MCF 10A (cell line): ENCODE data around the gene KCNG1. TPM values are rescaled to one million over a fixed set of nuclear protein-coding genes. Genes with fewer than 3 reads are reported as not detected.

Source experiments
- BruUV-seq: library from RNA; stranded (reverse); fragments of 400-500 nt; replicated peaks from 2 replicates; lab custom pipeline; 2021; lab: Mats Ljungman, UMichigan
- CTCF ChIA-PET: fragments of 300-600 bp; sonication (Branson Sonifier 250); formaldehyde crosslinking; extraction: SDS; loops from one replicate; lab custom pipeline; 2021; ENCODE audit warnings: antibody characterized with exemption, inconsistent platforms; lab: Yijun Ruan, JAX
- POLR2A ChIA-PET: fragments of 300-600, 350-650 bp; sonication (Branson Sonifier 250); formaldehyde crosslinking; extraction: SDS; loops from one replicate; lab custom pipeline; 2020; ENCODE audit warnings: antibody characterized with exemption, inconsistent platforms; lab: Yijun Ruan, JAX
- DNase-seq: peaks from one replicate; pipeline ENCODE4 v3.0.0-alpha.2; 2018; ENCODE audit not compliant: unreplicated experiment
- H3K27ac Mint-ChIP-seq: one replicate; pipeline ENCODE4 v1.8.0; 2022; ENCODE audit warnings: mild to moderate bottlenecking, low read depth, mixed read lengths; ENCODE audit not compliant: unreplicated experiment
- H3K27me3 Mint-ChIP-seq: one replicate; pipeline ENCODE4 v1.8.0; 2022; ENCODE audit warnings: mixed read lengths; ENCODE audit not compliant: insufficient read depth, unreplicated experiment
- H3K36me3 Mint-ChIP-seq: one replicate; pipeline ENCODE4 v1.8.0; 2022; ENCODE audit warnings: mild to moderate bottlenecking, moderate library complexity, mixed read lengths; ENCODE audit not compliant: insufficient read depth, unreplicated experiment
- H3K4me1 Mint-ChIP-seq: one replicate; pipeline ENCODE4 v1.8.0; 2022; ENCODE audit warnings: mixed read lengths; ENCODE audit not compliant: insufficient read depth, unreplicated experiment
- H3K4me3 Mint-ChIP-seq: one replicate; pipeline ENCODE4 v1.8.0; 2022; ENCODE audit warnings: mild to moderate bottlenecking, moderate library complexity, mixed read lengths; ENCODE audit not compliant: unreplicated experiment
- H3K9me3 Mint-ChIP-seq: one replicate; pipeline ENCODE4 v1.8.0; 2022; ENCODE audit warnings: mixed read lengths; ENCODE audit not compliant: unreplicated experiment
- CTCF ChIP-seq: fragments of 200-600 bp; IDR thresholded peaks from one replicate; pipeline ENCODE4 v1.8.0; 2022; ENCODE audit warnings: antibody characterized with exemption, mild to moderate bottlenecking; ENCODE audit not compliant: unreplicated experiment
- intact Hi-C: fragments of 100-400 bp; cut with micrococcal nuclease; formaldehyde crosslinking; loops from 2 replicates; pipeline ENCODE4 v1.14.1; 2022
- total RNA-seq: library from RNA; stranded (reverse); gene quantifications from 2 replicates; pipeline ENCODE4 v1.2.3, GENCODE V29; 2022

Gene KCNG1
- total RNA-seq, 1 experiment from 2014 or later = 24.8 TPM

GRCh38 chr20:51011479-51011878, 11.4 kb downstream of the KCNG1 start:
- POLR2A ChIA-PET = no interaction called here
- Mint-ChIP-seq H3K27ac (no peak overlapping the region), H3K27me3 (no peaks in the 10 kb centered on the region), H3K9me3 (no peaks in the 10 kb centered on the region), H3K4me1 (peaks cover 10% of the 10 kb centered on the region), H3K36me3 (peaks cover 5% of the 10 kb centered on the region), H3K4me3 (no peak overlapping the region)
- intact Hi-C loops = no loop called here
- BruUV-seq = no TSS peak
- no peak for DNase-seq
- CTCF ChIA-PET = interaction anchor here (0.9 to 2.1 kb wide), 2 partner anchors 19 to 295 kb away, joined by 4 to 13 read pairs; no protein-coding TSS in a partner anchor
- no peak for TF ChIP-seq CTCF

- ChIA-PET CTCF (interaction anchor here (0.7 kb wide), 1 partner anchor 773 kb away, joined by 3 read pairs; no protein-coding TSS in a partner anchor), POLR2A (no interaction called here)
- no peak for DNase-seq
- intact Hi-C loops = no loop called here
- Mint-ChIP-seq H3K27ac (no peak overlapping the region), H3K36me3 (peaks cover 5% of the 10 kb centered on the region), H3K4me1 (peaks cover 10% of the 10 kb centered on the region), H3K9me3 (no peaks in the 10 kb centered on the region), H3K27me3 (no peaks in the 10 kb centered on the region), H3K4me3 (no peak overlapping the region)
- no TSS peak for BruUV-seq
- TF ChIP-seq CTCF = no peak
These were observed 12.0 kb downstream of the KCNG1 start for GRCh38 chr20:51010932-51011331.

- no peaks in the 10 kb centered on the region for H3K9me3 Mint-ChIP-seq
- ChIA-PET CTCF (interaction anchor here (0.6 to 1.5 kb wide), 2 partner anchors 17 to 22 kb away, joined by 3 to 11 read pairs; no protein-coding TSS in a partner anchor), POLR2A (no interaction called here)
- no peak for DNase-seq
- H3K36me3 Mint-ChIP-seq = peaks cover 9% of the 10 kb centered on the region
- H3K27ac Mint-ChIP-seq = no peak overlapping the region
- TF ChIP-seq CTCF = no peak
- intact Hi-C loops = no loop called here
- no peak overlapping the region for H3K4me3 Mint-ChIP-seq
- H3K27me3 Mint-ChIP-seq = no peaks in the 10 kb centered on the region
- BruUV-seq = no TSS peak
- H3K4me1 Mint-ChIP-seq = peaks cover 6% of the 10 kb centered on the region
These were observed 12.9 kb downstream of the KCNG1 start for GRCh38 chr20:51010043-51010365.

- intact Hi-C loops = no loop called here
- no peak for TF ChIP-seq CTCF
- CTCF ChIA-PET = interaction anchor here (1.5 kb wide), 1 partner anchor 22 kb away, joined by 11 read pairs; no protein-coding TSS in a partner anchor
- no peaks in the 10 kb centered on the region for H3K27me3 Mint-ChIP-seq
- H3K4me3 Mint-ChIP-seq = no peak overlapping the region
- H3K36me3 Mint-ChIP-seq = peaks cover 10% of the 10 kb centered on the region
- POLR2A ChIA-PET = no interaction called here
- H3K4me1 Mint-ChIP-seq = peaks cover under 1% of the 10 kb centered on the region
- no peaks in the 10 kb centered on the region for H3K9me3 Mint-ChIP-seq
- no TSS peak for BruUV-seq
- no peak for DNase-seq
- H3K27ac Mint-ChIP-seq = no peak overlapping the region
These were observed 13.4 kb downstream of the KCNG1 start for GRCh38 chr20:51009303-51010042.
